Upper lobe of right lung (tissue), 1 donor: ENCODE results near the gene NIT1. TPM values are rescaled to one million over a fixed set of nuclear protein-coding genes. Genes with fewer than 3 reads are reported as not detected.

ENCODE experiments used
- ATAC-seq: fragments of 200-7000 bp; cut with Tn5 transposase; one replicate; pipeline ENCODE4 v1.9.1; 2020; ENCODE audit warnings: mild to moderate bottlenecking, moderate library complexity
- DNase-seq: peaks from one replicate; pipeline ENCODE4 v3.0.0-alpha.2; 2020
- H3K27ac ChIP-seq: fragments of 200-600 bp; one replicate; pipeline ENCODE4 v1.8.0; 2022
- H3K27me3 ChIP-seq: fragments of 200-600 bp; one replicate; pipeline ENCODE4 v1.8.0; 2022; ENCODE audit warnings: mild to moderate bottlenecking
- H3K36me3 ChIP-seq: fragments of 200-600 bp; one replicate; pipeline ENCODE4 v1.8.0; 2022
- H3K4me1 ChIP-seq: fragments of 200-600 bp; one replicate; pipeline ENCODE4 v1.8.0; 2022
- H3K4me3 ChIP-seq: fragments of 200-600 bp; one replicate; pipeline ENCODE4 v1.8.0; 2022; ENCODE audit warnings: mild to moderate bottlenecking
- H3K9me3 ChIP-seq: fragments of 200-600 bp; one replicate; pipeline ENCODE4 v1.8.0; 2022
- CTCF ChIP-seq: fragments of 200-600 bp; IDR thresholded peaks from one replicate; pipeline ENCODE4 v1.8.0; 2022; ENCODE audit warnings: antibody characterized with exemption
- intact Hi-C: fragments of 100-400 bp; cut with DNase I; formaldehyde crosslinking; loops from one replicate; pipeline ENCODE4 v1.11.0; 2022
- total RNA-seq: library from RNA; stranded (reverse); fragmentation: NEBNext Ultra II Directional; extraction: Animal tissue kit (Norgen Biotek cat#: 25700); gene quantifications from one replicate; pipeline ENCODE4 v1.2.1, GENCODE V29; 2021
- donor health status: DM: no; HTN: yes; CAD: no; lungs with severe emphysema.

Gene NIT1
- total RNA-seq, 1 donor from 2014 or later = 42.1 TPM

- H3K36me3 ChIP-seq = no peaks in the 10 kb centered on the region
- no peak overlapping the region for H3K4me3 ChIP-seq
- H3K27me3 ChIP-seq = no peaks in the 10 kb centered on the region
- no peaks in the 10 kb centered on the region for H3K9me3 ChIP-seq
- H3K27ac ChIP-seq = no peak overlapping the region
- DNase-seq (no peak), ATAC-seq (no peak)
- TF ChIP-seq CTCF = no peak
- no peaks in the 10 kb centered on the region for H3K4me1 ChIP-seq
- intact Hi-C loops = no loop called here
These were observed 26.8 kb upstream of the NIT1 start for GRCh38 chr1:161091093-161091492.

- DNase-seq (no peak), ATAC-seq (no peak)
- peaks cover 4% of the 10 kb centered on the region for H3K4me1 ChIP-seq
- H3K4me3 ChIP-seq = no peak overlapping the region
- no peak overlapping the region for H3K27ac ChIP-seq
- no peaks in the 10 kb centered on the region for H3K9me3 ChIP-seq
- no peaks in the 10 kb centered on the region for H3K27me3 ChIP-seq
- intact Hi-C loops = no loop called here
- TF ChIP-seq CTCF = no peak
- H3K36me3 ChIP-seq = no peaks in the 10 kb centered on the region
These were observed 26.0 kb upstream of the NIT1 start for GRCh38 chr1:161091796-161092507.

- Histone ChIP-seq H3K36me3 (no peaks in the 10 kb centered on the region), H3K4me3 (no peak overlapping the region), H3K27me3 (no peaks in the 10 kb centered on the region), H3K9me3 (no peaks in the 10 kb centered on the region), H3K27ac (no peak overlapping the region), H3K4me1 (peaks cover 9% of the 10 kb centered on the region)
- DNase-seq = no peak
- ATAC-seq = no peak
- no peak for TF ChIP-seq CTCF
- intact Hi-C loops = no loop called here
These were observed 25.3 kb upstream of the NIT1 start for GRCh38 chr1:161092621-161093028.

- Histone ChIP-seq H3K27ac (no peak overlapping the region), H3K9me3 (no peaks in the 10 kb centered on the region), H3K27me3 (no peaks in the 10 kb centered on the region), H3K36me3 (no peaks in the 10 kb centered on the region), H3K4me3 (no peak overlapping the region), H3K4me1 (peaks cover 19% of the 10 kb centered on the region)
- ATAC-seq (no peak), DNase-seq (no peak)
- intact Hi-C loops = no loop called here
- TF ChIP-seq CTCF = no peak
These were observed 23.4 kb upstream of the NIT1 start for GRCh38 chr1:161094481-161094880.

GRCh38 chr1:161095230-161095629 is 22.7 kb upstream of the NIT1 start:
- no peaks in the 10 kb centered on the region for H3K9me3 ChIP-seq
- intact Hi-C loops = loop anchor here (5.0 kb wide), 1 partner anchor 103 kb away; no protein-coding TSS in a partner anchor
- H3K27ac ChIP-seq = no peak overlapping the region
- ATAC-seq (no peak), DNase-seq (no peak)
- no peak for TF ChIP-seq CTCF
- H3K4me1 ChIP-seq = peaks cover 19% of the 10 kb centered on the region
- H3K27me3 ChIP-seq = no peaks in the 10 kb centered on the region
- no peak overlapping the region for H3K4me3 ChIP-seq
- peaks cover 5% of the 10 kb centered on the region for H3K36me3 ChIP-seq
